H9 (cell line): ENCODE results near the gene PAK5. TPM values are rescaled to one million over a fixed set of nuclear protein-coding genes. Genes with fewer than 3 reads are reported as not detected.

ENCODE experiments used
- DNase-seq: peaks from one replicate; pipeline ENCODE4 v3.0.0-alpha.2; 2017
- H2AFZ ChIP-seq: one replicate; pipeline ENCODE4 v1.6.1; 2013; ENCODE audit warnings: mild to moderate bottlenecking, low read length, control low read depth, moderate library complexity
- H2AK5ac ChIP-seq: 2 replicates; pipeline ENCODE4 v1.6.1; 2013; ENCODE audit warnings: low read length, control low read depth, mixed read lengths; ENCODE audit not compliant: insufficient read length
- H2BK120ac ChIP-seq: one replicate; pipeline ENCODE4 v1.6.1; 2013; ENCODE audit warnings: low read depth, mild to moderate bottlenecking, low read length, control low read depth, inconsistent platforms; ENCODE audit not compliant: poor library complexity, severe bottlenecking
- H2BK12ac ChIP-seq: 2 replicates; pipeline ENCODE4 v1.6.1; 2013; ENCODE audit warnings: low read length, control low read depth, mixed read lengths, low read depth; ENCODE audit not compliant: insufficient read length
- H2BK15ac ChIP-seq: 2 replicates; pipeline ENCODE4 v1.6.1; 2013; ENCODE audit warnings: low read depth, low read length, control low read depth
- H2BK20ac ChIP-seq: one replicate; pipeline ENCODE4 v1.6.1; 2013; ENCODE audit warnings: low read depth, mild to moderate bottlenecking, low read length, control low read depth, inconsistent platforms; ENCODE audit not compliant: poor library complexity, severe bottlenecking
- H2BK5ac ChIP-seq: 2 replicates; pipeline ENCODE4 v1.6.1; 2013; ENCODE audit warnings: low read length, control low read depth, mixed read lengths; ENCODE audit not compliant: insufficient read length
- H3K14ac ChIP-seq: 2 replicates; pipeline ENCODE4 v1.6.1; 2013; ENCODE audit warnings: low read length, control low read depth; ENCODE audit not compliant: insufficient read depth
- H3K18ac ChIP-seq: 2 replicates; pipeline ENCODE4 v1.6.1; 2013; ENCODE audit warnings: low read depth, mild to moderate bottlenecking, mixed read lengths, low read length, control low read depth; ENCODE audit not compliant: insufficient read length
- H3K23ac ChIP-seq: 2 replicates; pipeline ENCODE4 v1.6.1; 2013; ENCODE audit warnings: low read length, control low read depth, mixed read lengths, low read depth; ENCODE audit not compliant: insufficient read length
- H3K23me2 ChIP-seq: 2 replicates; pipeline ENCODE4 v1.6.1; 2013; ENCODE audit warnings: low read depth, mild to moderate bottlenecking, mixed read lengths, low read length, control low read depth; ENCODE audit not compliant: insufficient read length, poor library complexity, severe bottlenecking
- H3K27ac ChIP-seq: 2 replicates; pipeline ENCODE4 v1.5.1; 2013; ENCODE audit warnings: low read length, control low read depth, mixed read lengths, low read depth; ENCODE audit not compliant: insufficient read length
- H3K27me3 ChIP-seq: 2 replicates; pipeline ENCODE4 v1.6.1; 2013; ENCODE audit warnings: low read length, control low read depth, inconsistent platforms; ENCODE audit not compliant: insufficient read depth
- H3K4ac ChIP-seq: 2 replicates; pipeline ENCODE4 v1.6.1; 2013; ENCODE audit warnings: low read depth, mild to moderate bottlenecking, control low read depth, inconsistent platforms, low read length, moderate library complexity
- H3K4me1 ChIP-seq: 2 replicates; pipeline ENCODE4 v1.6.1; 2013; ENCODE audit warnings: low read length, control low read depth, inconsistent platforms; ENCODE audit not compliant: insufficient read depth
- H3K4me2 ChIP-seq: 2 replicates; pipeline ENCODE4 v1.6.1; 2013; ENCODE audit warnings: low read length, control low read depth, mixed read lengths; ENCODE audit not compliant: insufficient read length, insufficient read depth
- H3K56ac ChIP-seq: 2 replicates; pipeline ENCODE4 v1.6.1; 2013; ENCODE audit warnings: low read depth, mild to moderate bottlenecking, mixed read lengths, low read length, control low read depth; ENCODE audit not compliant: insufficient read length
- H3K79me1 ChIP-seq: 2 replicates; pipeline ENCODE4 v1.6.1; 2013; ENCODE audit warnings: low read depth, mild to moderate bottlenecking, moderate library complexity, low read length, control low read depth, inconsistent platforms; ENCODE audit not compliant: insufficient read depth, poor library complexity, severe bottlenecking
- H3K79me2 ChIP-seq: 2 replicates; pipeline ENCODE4 v1.6.1; 2013; ENCODE audit warnings: low read length, control low read depth, inconsistent platforms; ENCODE audit not compliant: insufficient read depth
- H3K9ac ChIP-seq: 2 replicates; pipeline ENCODE4 v1.6.1; 2013; ENCODE audit warnings: low read length, control low read depth, mixed read lengths; ENCODE audit not compliant: insufficient read length; ENCODE audit errors: extremely low read depth
- H3K9me3 ChIP-seq: one replicate; pipeline ENCODE4 v1.6.1; 2013; ENCODE audit warnings: low read depth, low read length, inconsistent platforms; ENCODE audit not compliant: control insufficient read depth
- H3T11ph ChIP-seq: one replicate; pipeline ENCODE4 v1.6.1; 2013; ENCODE audit warnings: mild to moderate bottlenecking, low read length, control low read depth, inconsistent platforms
- H4K20me1 ChIP-seq: one replicate; pipeline ENCODE4 v1.6.1; 2013; ENCODE audit not compliant: control insufficient read depth, insufficient read length, insufficient read depth
- H4K5ac ChIP-seq: 2 replicates; pipeline ENCODE4 v1.6.1; 2013; ENCODE audit warnings: low read depth, mild to moderate bottlenecking, mixed read lengths, low read length, control low read depth; ENCODE audit not compliant: insufficient read length
- H4K8ac ChIP-seq: replicated peaks from 2 replicates; pipeline ENCODE4 v1.6.1; 2013; ENCODE audit warnings: low read length, control low read depth, mixed read lengths, low read depth; ENCODE audit not compliant: insufficient read length
- H4K91ac ChIP-seq: 2 replicates; pipeline ENCODE4 v1.6.1; 2013; ENCODE audit warnings: low read depth, mild to moderate bottlenecking, moderate library complexity, mixed read lengths, low read length, control low read depth; ENCODE audit not compliant: insufficient read length
- H3K27ac Mint-ChIP-seq, 3 experiments: 2 replicates in 2 of 3; 3 replicates in 1 of 3; pipeline ENCODE4 v1.8.0; 2020 to 2021; ENCODE audit warnings: mixed read lengths in 3 of 3, mild to moderate bottlenecking in 1 of 3, moderate library complexity in 1 of 3
- H3K27me3 Mint-ChIP-seq: 2 replicates; pipeline ENCODE4 v1.8.0; 2021; ENCODE audit warnings: low read depth, mild to moderate bottlenecking, moderate library complexity, mixed read lengths
- H3K36me3 Mint-ChIP-seq, 3 experiments: 2 replicates in 2 of 3; 3 replicates in 1 of 3; pipeline ENCODE4 v1.8.0; 2020 to 2021; ENCODE audit warnings: low read depth in 3 of 3, mixed read lengths in 3 of 3; ENCODE audit not compliant: insufficient read depth in 1 of 3
- H3K4me1 Mint-ChIP-seq, 2 experiments: 2 replicates each; pipeline ENCODE4 v1.8.0; 2020; ENCODE audit warnings: mixed read lengths in 2 of 2
- H3K4me3 Mint-ChIP-seq, 2 experiments: 2 replicates in 1 of 2; 3 replicates in 1 of 2; pipeline ENCODE4 v1.8.0; 2020 to 2021; ENCODE audit warnings: mild to moderate bottlenecking in 2 of 2, mixed read lengths in 2 of 2, moderate library complexity in 1 of 2
- H3K9me3 Mint-ChIP-seq, 2 experiments: 2 replicates in 1 of 2; 3 replicates in 1 of 2; pipeline ENCODE4 v1.8.0; 2020; ENCODE audit warnings: mild to moderate bottlenecking in 2 of 2, mixed read lengths in 2 of 2, moderate library complexity in 1 of 2
- WGBS: extraction: QIAGEN DNeasy Blood & Tissue Kit; methylation state at CpG from one replicate; pipeline ENCODE4 v1.1.7; 2013; ENCODE audit warnings: missing lambda C conversion rate, low lambda C conversion rate, mixed read lengths; ENCODE audit not compliant: insufficient read length; ENCODE audit errors: extremely low coverage; 5-methylcytosine and 5-hydroxymethylcytosine counted together
- total RNA-seq: library from RNA; stranded (reverse); gene quantifications from 2 replicates; pipeline ENCODE4 v1.2.1, GENCODE V29; 2021
- TF ChIP-seq, protein P1 (sequence below): fragments of 200-600 bp; sonication (generic); conservative IDR thresholded peaks from 3 replicates; pipeline ENCODE4 v1.8.0; 2021; ENCODE audit warnings: antibody characterized with exemption, mild to moderate bottlenecking

The PAK5 gene
- total RNA-seq, 1 experiment from 2014 or later = 0.20 TPM

- Mint-ChIP-seq H3K36me3 (peaks cover 0 to 2% (median 0%) of the 10 kb centered on the region in 3 experiments; a peak in 3 of 7 replicates), H3K27me3 (peaks cover 88% of the 10 kb centered on the region), H3K9me3 (peaks cover 0 to 2% of the 10 kb centered on the region in 2 experiments; a peak in 1 of 5 replicates), H3K27ac (peak overlapping the region in 1 of 3 experiments; percentile 68; a peak in 1 of 7 replicates), H3K4me3 (no peak overlapping the region), H3K4me1 (peaks cover 42 to 49% of the 10 kb centered on the region in 2 experiments)
- no peak for DNase-seq
- Histone ChIP-seq H4K91ac (no peak overlapping the region), H3K79me2 (no peaks in the 10 kb centered on the region; the same call in 1 of the 2 replicates), H2BK5ac (no peak overlapping the region), H3T11ph (no peak overlapping the region), H3K27me3 (peaks cover 7% of the 10 kb centered on the region; the same call in 1 of the 2 replicates), H3K18ac (no peak overlapping the region), H4K5ac (no peak overlapping the region), H2AFZ (no peak overlapping the region), H3K27ac (no peak overlapping the region), H3K14ac (no peak overlapping the region), H2BK15ac (no peak overlapping the region), H2BK120ac (no peak overlapping the region), H3K23me2 (no peaks in the 10 kb centered on the region), H3K4me1 (peaks cover 21% of the 10 kb centered on the region; the same call in 1 of the 2 replicates), H3K56ac (no peak overlapping the region), H2AK5ac (peak overlapping the region; percentile 66), H4K20me1 (no peaks in the 10 kb centered on the region), H3K79me1 (no peaks in the 10 kb centered on the region), H3K23ac (no peak overlapping the region), H2BK12ac (peak overlapping the region; percentile 7), H2BK20ac (no peak overlapping the region), H3K9ac (no peak overlapping the region), H4K8ac (no peak overlapping the region), H3K9me3 (no peaks in the 10 kb centered on the region), H3K4me2 (no peak overlapping the region), H3K4ac (no peak overlapping the region)
- WGBS = no CpG with 5 or more reads among the region's 2 CpGs
- TF ChIP-seq, protein P1, sequence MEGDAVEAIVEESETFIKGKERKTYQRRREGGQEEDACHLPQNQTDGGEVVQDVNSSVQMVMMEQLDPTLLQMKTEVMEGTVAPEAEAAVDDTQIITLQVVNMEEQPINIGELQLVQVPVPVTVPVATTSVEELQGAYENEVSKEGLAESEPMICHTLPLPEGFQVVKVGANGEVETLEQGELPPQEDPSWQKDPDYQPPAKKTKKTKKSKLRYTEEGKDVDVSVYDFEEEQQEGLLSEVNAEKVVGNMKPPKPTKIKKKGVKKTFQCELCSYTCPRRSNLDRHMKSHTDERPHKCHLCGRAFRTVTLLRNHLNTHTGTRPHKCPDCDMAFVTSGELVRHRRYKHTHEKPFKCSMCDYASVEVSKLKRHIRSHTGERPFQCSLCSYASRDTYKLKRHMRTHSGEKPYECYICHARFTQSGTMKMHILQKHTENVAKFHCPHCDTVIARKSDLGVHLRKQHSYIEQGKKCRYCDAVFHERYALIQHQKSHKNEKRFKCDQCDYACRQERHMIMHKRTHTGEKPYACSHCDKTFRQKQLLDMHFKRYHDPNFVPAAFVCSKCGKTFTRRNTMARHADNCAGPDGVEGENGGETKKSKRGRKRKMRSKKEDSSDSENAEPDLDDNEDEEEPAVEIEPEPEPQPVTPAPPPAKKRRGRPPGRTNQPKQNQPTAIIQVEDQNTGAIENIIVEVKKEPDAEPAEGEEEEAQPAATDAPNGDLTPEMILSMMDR = no peak
Observed at GRCh38 chr20:9570612-9571011, 268.3 kb downstream of the PAK5 start.
